ENCODE measurements around the gene RRBP1.

RRBP1 gene

DNA sequence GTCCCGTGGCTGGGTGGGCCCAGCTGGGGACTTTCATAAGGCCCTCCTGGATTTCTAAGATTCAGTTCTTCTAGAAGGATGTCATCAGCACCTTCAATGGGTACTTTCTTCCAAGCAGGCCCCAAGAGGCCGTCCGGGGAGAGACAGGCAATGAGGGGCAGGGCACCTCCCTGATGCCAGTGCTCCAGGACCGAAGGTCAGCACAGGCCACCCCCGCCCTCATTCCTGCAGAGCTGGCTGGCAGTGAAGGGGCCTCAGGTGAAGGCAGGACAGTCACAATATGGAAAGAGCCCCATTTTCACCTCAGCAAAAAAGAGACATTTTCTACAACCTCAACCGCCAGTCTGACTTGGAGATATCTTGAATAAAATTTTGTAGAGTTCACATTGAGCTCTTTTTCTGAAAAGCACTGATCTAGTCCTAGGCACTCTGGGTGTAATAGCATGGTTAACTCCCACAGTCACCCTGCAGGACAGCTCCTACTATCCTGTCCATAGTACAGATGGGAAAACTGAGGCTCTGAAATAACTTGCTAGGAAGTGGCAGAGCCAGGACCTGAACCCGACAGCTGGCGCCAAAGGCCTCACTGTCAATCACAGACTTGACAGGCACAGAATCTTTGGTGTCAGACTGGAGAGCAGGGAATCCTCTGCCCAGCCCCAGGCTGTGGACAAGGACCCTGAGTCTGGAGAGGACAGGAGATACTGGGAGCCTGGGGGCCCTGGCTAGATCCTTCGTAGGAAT is 50.3 kb downstream of the RRBP1 start:
- no peak for DNase-seq

DNA sequence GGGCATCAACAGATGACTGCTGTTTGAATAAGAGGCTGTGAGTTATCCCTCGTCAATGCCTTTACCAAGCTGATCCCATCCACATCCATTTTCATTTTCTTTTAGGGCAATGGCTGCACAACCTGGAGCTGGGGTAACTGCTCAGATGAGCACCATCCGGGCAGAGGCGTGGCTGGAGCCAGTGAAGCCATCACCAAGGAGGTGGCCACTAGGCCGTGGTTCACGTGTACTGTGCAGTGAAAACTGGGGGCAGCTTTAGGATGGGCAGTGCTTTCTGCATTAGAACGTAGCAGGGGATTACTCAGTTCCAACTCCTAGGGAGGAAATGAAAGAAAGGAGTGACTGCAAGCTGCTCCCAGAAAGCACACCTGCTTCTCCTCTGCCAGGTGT is 51.2 kb downstream of the RRBP1 start:
- no peak for DNase-seq

GRCh38 chr20:17630151-17630805 is 51.8 kb downstream of the RRBP1 start:
- DNase-seq: no peak

DNA sequence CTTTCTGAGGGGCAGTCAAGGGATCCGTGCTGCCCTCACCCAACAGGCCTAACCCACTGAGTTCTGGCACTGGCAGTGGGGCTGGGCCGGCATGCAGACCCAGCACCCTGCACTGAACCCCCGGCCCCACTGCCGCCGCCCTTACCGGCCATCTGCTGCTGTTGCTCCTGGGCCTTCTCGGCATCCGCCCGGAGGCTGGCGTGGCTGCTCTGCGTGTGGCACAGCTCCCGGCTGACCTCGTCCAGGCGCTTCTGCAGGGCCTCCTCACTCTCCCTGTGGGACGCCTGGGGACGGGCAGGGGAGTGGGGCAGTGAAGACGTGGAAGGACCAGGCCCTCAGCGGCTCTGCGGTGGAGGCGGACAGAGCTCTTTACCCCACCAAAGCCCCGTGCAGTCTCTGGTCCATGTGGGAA is 52.4 kb downstream of the RRBP1 start:
- no peak for DNase-seq

GRCh38 chr20:17629025-17629424 is 53.0 kb downstream of the RRBP1 start:
- DNase-seq: no peak

DNA sequence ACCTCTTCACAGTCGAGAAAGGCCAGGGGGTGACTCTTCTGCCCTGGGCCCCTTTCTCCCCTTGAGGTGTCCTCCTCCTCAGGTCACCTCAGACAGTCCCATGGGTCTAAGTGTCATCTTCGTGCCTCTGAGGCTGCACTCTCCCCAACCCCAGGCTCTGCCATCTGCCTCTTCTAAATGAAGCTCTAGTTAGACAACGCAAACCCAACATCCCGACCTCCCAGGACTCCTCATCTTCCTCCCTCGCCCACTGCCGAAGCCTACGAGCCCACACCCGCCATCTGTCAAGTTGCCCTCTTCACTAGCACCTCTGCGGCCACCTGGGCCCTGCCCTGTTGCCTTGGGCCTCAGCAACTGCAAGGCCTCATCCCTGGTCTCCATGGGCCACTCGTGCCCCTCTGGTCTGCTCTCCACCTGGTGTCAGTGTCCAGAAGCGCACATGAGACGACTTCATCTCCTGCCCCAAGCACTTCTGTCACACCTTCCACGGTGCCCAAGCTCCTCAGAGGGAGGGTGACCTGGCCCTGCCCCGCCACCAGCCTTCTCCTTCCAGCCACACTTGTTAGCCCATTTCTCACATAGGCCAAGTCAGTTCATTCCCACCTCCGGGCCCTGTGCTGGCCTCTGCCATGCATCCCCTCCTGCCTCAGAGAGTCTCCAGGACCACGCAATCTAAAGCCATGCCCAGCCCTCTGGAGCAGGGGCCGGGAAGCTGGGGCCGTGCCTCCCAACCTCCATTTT is 53.8 kb downstream of the RRBP1 start:
- DNase-seq: no peak

- DNase-seq: no peak
Measured at GRCh38 chr20:17627101-17627955, 54.7 kb downstream of the RRBP1 start.

DNA sequence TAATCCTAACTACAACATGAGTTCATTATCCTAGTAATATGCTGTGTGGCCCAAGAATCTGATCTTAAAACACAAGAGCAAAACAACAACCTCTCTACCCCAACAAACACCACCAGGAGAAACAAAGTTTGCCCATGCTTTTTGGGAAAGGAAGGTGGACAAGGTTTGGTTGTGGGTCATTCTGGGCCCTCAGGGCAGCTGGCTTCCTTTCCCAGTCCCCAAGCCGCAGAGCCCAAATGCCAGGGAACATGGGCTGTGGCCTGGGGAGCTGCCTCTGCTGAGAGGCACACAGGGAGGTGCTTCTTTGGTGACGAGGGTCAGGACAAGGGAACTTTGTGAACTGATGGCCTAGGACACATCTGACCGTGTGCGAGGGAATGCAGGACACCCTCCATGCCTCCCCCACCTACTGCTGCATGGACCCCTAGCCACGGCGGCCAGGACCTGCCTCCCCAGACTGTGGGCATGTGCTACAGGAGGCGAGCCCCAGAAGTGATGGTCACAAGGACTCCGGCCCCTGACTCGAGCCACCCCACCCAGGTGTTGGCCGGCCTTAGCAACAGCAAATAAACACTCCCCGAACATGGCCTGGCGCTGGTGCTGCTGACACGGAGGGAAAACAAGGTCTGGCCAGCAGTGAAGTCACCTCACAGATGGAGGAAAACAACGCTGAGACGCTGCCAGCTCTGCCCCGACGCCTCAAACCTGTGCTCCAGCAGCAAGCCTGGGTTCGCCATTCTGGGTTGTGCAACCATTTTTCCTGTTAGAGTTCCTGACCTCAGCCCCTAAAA is 55.6 kb downstream of the RRBP1 start:
- no peak for DNase-seq

DNA sequence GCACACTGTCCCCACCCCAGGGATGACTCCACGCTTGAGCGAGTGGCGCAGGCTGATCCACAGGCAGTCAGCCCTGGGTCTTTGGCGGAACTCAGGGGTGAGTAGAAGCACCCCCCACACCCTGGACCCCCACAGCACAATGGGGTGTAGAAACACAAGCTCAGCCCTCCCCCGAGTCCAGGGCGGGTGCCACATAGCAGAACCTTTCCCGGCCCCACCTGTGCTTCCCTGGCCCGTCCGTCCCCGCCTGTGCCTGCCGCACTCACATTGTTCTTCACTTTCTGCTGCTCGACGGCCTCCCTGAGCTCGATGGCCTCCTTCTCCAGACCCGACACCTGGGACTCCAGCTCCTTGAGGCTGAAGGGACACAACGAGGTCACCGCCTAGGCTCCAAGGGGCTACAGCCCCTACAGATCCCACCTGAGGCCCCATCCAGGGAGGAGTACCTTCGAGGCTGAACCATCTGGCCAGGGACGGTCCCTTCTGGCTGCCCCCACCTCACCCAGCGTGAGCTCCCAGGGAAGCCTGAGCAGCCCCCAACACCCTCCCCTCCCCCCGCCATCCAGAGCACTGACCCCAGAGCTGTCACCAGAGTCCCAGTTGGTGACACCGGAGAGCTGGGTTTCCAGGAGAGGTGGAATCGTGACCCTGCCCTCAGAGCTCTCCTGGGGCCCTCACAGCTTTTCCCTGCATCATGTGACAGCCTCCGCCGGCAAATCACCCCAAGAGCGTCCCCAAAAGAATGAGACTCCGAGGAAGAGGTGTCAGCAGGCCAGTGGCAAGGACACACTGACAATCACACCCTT is 56.6 kb downstream of the RRBP1 start:
- no peak for DNase-seq

DNA sequence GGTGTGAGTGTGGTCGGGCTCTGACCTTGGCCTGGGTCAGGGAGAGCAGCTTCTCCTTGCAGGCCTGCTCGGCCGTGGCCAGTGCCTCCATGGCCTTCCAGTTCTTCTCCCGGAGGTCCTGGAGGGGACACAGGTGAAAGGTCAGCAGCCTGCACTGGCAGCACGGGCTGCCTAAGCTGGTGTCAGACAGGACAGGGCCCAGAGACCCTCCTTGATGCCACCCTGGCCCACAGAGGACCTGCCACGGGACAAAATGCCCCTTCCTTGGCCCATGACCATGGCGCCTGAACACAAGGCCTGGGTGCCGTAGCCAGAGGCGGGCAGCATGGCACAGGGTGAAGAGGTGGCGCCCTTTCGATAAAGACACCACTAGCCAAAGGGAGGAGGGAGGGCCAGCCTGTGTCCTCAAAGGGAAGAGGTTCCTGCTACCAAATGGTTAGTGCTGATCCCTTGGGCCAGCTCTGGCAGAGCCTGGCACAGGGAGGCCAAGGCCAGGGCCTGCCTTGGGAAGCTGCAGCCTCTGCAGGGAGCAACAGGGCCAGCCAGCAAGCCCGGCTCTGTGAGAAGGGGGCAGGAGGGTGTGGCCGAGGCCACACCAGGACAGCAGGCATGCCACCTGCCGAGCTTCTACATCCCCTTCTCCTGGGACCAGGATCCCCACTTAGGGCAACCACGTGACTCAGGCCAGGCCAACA is 57.3 kb downstream of the RRBP1 start:
- DNase-seq: no peak

GRCh38 chr20:17624070-17624469 is 58.0 kb downstream of the RRBP1 start:
- DNase-seq: no peak

DNA sequence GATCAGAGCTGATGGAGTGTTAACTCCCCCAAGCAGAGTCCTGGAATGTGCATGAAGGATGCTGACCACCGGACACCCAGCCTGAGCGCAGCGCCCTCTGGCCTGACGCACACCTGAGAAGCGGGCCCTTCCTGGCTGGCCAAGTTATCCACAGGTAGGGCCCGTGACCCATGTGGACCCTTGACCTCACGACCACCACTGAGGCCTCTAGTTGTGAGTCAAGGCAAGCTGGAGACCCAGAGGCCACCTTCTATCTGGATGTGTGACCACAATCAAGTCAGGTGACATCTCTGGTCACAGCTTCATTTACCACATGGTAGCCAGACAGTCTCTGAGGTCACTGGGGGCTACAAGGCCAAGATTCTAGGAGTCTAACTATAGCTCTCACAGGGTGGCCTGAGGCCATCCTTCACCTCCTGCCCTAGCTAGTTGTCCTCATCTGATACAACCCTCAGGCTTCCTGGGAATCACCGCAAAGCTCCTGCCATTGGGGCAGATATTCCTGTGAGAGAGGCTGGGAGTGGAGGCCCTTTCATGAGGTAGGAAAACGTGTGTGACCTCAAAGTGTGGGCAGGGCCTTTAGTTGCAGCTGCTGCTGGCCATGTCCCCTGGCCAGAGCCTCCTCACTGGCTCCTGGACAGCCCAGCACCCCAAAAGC is 59.1 kb downstream of the RRBP1 start:
- no peak for DNase-seq

- DNase-seq: no peak
Measured at GRCh38 chr20:17622086-17622850, 59.8 kb downstream of the RRBP1 start.

- DNase-seq: no peak
Measured at GRCh38 chr20:17621229-17621968, 60.6 kb downstream of the RRBP1 start.

DNA sequence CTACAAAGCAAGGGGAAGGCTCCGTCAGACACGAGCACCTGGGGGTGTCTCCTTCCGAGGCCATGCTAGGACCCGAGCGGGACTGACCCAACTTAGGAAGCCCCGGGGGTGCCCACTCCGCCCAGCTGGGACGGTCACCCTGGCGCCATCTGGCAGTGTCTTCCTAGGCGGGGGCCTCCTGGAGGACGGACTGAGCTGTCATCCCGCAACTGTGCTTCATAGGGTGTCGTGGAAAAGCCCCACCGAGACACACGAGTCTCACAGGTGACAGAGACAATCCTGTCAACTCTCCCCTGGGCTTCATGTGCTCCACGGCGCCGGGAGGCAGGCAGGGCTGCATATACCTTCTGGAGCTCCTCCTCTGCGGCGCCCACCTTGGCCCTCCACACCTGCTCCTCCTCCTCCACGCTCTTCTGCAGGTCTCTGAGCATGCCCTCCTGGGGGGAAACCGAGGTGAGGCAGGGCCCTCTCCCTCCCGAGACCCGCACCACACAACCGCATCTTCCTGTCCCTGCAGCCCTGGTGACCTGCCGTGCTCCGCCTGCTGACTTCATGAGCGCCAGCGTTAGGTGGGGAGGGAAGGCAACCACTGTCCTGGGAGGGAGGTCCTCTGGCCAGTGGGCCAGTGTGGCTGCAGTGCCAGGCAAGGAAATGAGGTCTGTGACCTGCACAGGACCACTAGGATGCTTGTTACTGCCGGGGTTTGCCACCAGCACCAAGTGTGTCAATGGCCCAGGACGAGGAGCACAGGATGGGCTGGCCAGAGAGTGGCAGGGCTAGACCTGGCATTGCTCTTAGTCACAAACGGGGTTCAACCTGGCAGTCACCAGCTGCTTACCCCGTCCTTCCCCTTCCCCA is 61.4 kb downstream of the RRBP1 start:
- DNase-seq: no peak

DNA sequence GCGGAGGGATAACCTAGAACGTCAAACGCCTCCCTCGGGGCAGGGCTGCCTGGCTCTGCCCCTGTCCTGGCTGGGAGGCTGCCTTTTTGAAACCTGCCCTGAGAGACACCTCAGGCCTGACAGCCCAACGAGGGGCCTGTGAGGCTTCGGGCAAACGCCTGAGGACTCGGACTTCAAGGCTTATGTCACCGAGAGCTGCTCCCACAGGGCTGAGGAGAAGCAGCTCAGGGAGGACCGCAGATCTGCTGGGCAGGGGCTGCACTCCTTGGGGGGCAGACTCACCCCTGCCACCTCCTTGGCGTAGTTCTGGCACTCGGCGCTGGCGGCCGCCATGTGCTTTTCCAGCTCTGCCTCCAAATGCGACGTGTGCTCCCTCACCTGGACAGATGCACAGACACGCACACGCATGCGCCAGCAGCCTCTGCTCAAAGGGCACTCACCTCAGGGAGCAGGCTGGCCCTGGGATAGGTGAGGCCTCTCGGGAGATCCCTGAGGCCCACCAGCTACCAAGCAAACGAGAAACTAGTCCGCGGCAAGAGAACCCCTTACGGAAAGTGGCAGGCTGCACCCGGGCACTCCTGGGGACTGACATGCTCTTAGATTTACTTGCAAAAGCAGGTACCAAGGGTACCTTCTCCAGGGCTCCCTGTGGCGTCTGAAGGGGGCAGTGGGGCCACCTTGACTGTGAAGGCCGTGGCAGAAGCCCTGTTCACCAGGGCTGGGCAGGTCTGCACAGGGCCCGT is 62.5 kb downstream of the RRBP1 start:
- DNase-seq: no peak

- DNase-seq: no peak
Measured at GRCh38 chr20:17618673-17619013, 63.4 kb downstream of the RRBP1 start.

Data from midbrain (tissue), 1 donor.